Astrocyte (in vitro differentiated cells and primary cell): ENCODE data around the gene ZFYVE28. TPM values are rescaled to one million over a fixed set of nuclear protein-coding genes. Genes with fewer than 3 reads are reported as not detected.

Source experiments
- DNase-seq: peaks from one replicate; pipeline ENCODE4 v3.0.0-alpha.2; 2010; ENCODE audit warnings: low read depth
- FAIRE-seq: peaks from 2 replicates; lab custom pipeline; 2011; peaks lifted over from hg19 to GRCh38; lab: Jason Lieb, UNC
- H2AFZ ChIP-seq: 2 replicates; pipeline ENCODE4 v1.6.0; 2012; ENCODE audit warnings: low read depth, low read length, inconsistent platforms
- H3K27ac ChIP-seq: 2 replicates; pipeline ENCODE4 v1.5.1; 2011; ENCODE audit warnings: low read depth, low read length, inconsistent platforms
- H3K27me3 ChIP-seq: 2 replicates; pipeline ENCODE4 v1.6.0; 2011; ENCODE audit warnings: low read length, inconsistent platforms; ENCODE audit not compliant: insufficient read depth
- H3K36me3 ChIP-seq: 2 replicates; pipeline ENCODE4 v1.5.1; 2011; ENCODE audit warnings: low read length, inconsistent platforms; ENCODE audit not compliant: insufficient read depth
- H3K4me1 ChIP-seq: 2 replicates; pipeline ENCODE4 v1.5.1; 2011; ENCODE audit warnings: low read length, inconsistent platforms; ENCODE audit not compliant: insufficient read depth
- H3K4me2 ChIP-seq: 2 replicates; pipeline ENCODE4 v1.6.0; 2012; ENCODE audit warnings: low read length, inconsistent platforms
- H3K4me3 ChIP-seq: 2 replicates; pipeline ENCODE4 v1.5.1; 2011; ENCODE audit warnings: low read depth, mild to moderate bottlenecking, low read length, inconsistent platforms; ENCODE audit not compliant: insufficient read depth
- H3K79me2 ChIP-seq: 2 replicates; pipeline ENCODE4 v1.6.0; 2012; ENCODE audit warnings: mild to moderate bottlenecking, low read length, inconsistent platforms; ENCODE audit not compliant: insufficient read depth
- H3K9ac ChIP-seq: 2 replicates; pipeline ENCODE4 v1.6.0; 2012; ENCODE audit warnings: mild to moderate bottlenecking, low read length, inconsistent platforms
- H3K9me3 ChIP-seq: 2 replicates; pipeline ENCODE4 v1.5.1; 2012; ENCODE audit warnings: low read depth, mild to moderate bottlenecking, low read length, inconsistent platforms; ENCODE audit not compliant: insufficient read depth
- H4K20me1 ChIP-seq: 2 replicates; pipeline ENCODE4 v1.6.0; 2012; ENCODE audit warnings: low read length, inconsistent platforms; ENCODE audit not compliant: insufficient read depth
- H3K27ac Mint-ChIP-seq: one replicate; pipeline ENCODE4 v1.8.0; 2021; ENCODE audit warnings: mild to moderate bottlenecking, mixed read lengths; ENCODE audit not compliant: unreplicated experiment
- H3K27me3 Mint-ChIP-seq: one replicate; pipeline ENCODE4 v1.8.0; 2021; ENCODE audit warnings: low read depth, mixed read lengths; ENCODE audit not compliant: unreplicated experiment
- H3K36me3 Mint-ChIP-seq: one replicate; pipeline ENCODE4 v1.8.0; 2021; ENCODE audit warnings: low read depth, mixed read lengths; ENCODE audit not compliant: unreplicated experiment
- H3K4me1 Mint-ChIP-seq: one replicate; pipeline ENCODE4 v1.8.0; 2021; ENCODE audit warnings: low read depth, mixed read lengths; ENCODE audit not compliant: unreplicated experiment
- H3K4me3 Mint-ChIP-seq: one replicate; pipeline ENCODE4 v1.8.0; 2021; ENCODE audit warnings: mild to moderate bottlenecking, moderate library complexity, mixed read lengths; ENCODE audit not compliant: unreplicated experiment
- H3K9me3 Mint-ChIP-seq: one replicate; pipeline ENCODE4 v1.8.0; 2021; ENCODE audit warnings: mild to moderate bottlenecking, mixed read lengths; ENCODE audit not compliant: unreplicated experiment
- CTCF ChIP-seq: IDR thresholded peaks from 2 replicates; pipeline ENCODE4 v1.5.1; 2011; ENCODE audit warnings: low read depth, mild to moderate bottlenecking, inconsistent platforms, low read length, moderate library complexity; ENCODE audit not compliant: insufficient read depth
- EZH2 ChIP-seq: IDR thresholded peaks from 2 replicates; pipeline ENCODE4 v1.6.1; 2012; ENCODE audit warnings: mild to moderate bottlenecking, low read length, inconsistent platforms; ENCODE audit not compliant: insufficient read depth
- total RNA-seq: library from RNA; stranded (reverse); gene quantifications from 2 replicates; pipeline ENCODE4 v1.2.1, GENCODE V29; 2021

The ZFYVE28 gene
- total RNA-seq, 1 donor from 2014 or later, result 0.68 TPM

DNA sequence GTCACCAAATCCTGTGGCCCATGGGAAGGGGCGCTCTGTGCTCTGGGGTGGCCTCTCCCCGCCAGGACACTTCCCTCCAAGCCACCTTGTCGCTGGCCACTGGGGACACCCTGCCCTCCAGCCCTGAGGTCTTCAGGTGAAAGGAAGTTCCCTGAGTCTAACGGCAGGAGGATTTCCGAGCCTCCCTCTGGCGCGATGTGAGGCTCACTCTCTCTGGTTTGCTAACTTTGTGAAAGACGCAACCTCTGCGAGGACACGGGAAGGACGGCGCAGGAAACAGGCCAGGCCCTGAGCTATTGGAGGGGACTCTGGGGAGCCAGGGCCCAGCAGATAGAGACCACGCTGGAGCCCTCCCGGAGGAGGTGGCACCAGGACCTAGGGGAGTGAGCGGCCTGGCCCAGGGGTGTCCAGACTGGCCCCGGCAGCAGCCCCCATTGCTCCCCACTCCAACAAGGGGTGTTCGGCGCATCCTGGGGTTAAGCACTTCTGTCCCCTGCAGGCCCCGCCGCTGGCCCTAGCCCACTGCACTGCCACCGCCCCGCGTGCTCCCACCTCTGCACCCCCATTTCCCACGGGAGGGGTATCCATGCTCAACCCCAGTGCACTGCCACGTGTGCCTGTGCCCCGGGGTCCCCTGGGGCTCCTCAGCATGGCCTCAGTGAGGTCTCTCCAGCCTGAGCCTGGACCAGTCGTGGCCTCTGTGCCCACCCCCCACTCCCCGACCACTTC lies 84.4 kb downstream of the ZFYVE28 start:
- Histone ChIP-seq H2AFZ (no peak overlapping the region), H4K20me1 (no peaks in the 10 kb centered on the region), H3K27ac (no peak overlapping the region), H3K27me3 (peaks cover 5% of the 10 kb centered on the region), H3K4me2 (no peak overlapping the region), H3K4me1 (peaks cover 12% of the 10 kb centered on the region), H3K36me3 (no peaks in the 10 kb centered on the region), H3K9me3 (no peaks in the 10 kb centered on the region), H3K79me2 (no peaks in the 10 kb centered on the region), H3K4me3 (no peak overlapping the region), H3K9ac (no peak overlapping the region)
- Mint-ChIP-seq H3K9me3 (peaks cover 2% of the 10 kb centered on the region), H3K4me1 (peaks cover 9% of the 10 kb centered on the region), H3K4me3 (no peak overlapping the region), H3K36me3 (no peaks in the 10 kb centered on the region), H3K27ac (no peak overlapping the region), H3K27me3 (peaks cover 41% of the 10 kb centered on the region)
- FAIRE-seq (no peak), DNase-seq (no peak)
- TF ChIP-seq EZH2 (no peak), CTCF (no peak)

GRCh38 chr4:2333356-2333841 lies 85.0 kb downstream of the ZFYVE28 start:
- DNase-seq (no peak), FAIRE-seq (no peak)
- Histone ChIP-seq H3K4me2 (no peak overlapping the region), H3K4me3 (no peak overlapping the region), H3K36me3 (no peaks in the 10 kb centered on the region), H3K9ac (no peak overlapping the region), H2AFZ (no peak overlapping the region), H3K27ac (no peak overlapping the region), H3K9me3 (no peaks in the 10 kb centered on the region), H3K4me1 (peaks cover 12% of the 10 kb centered on the region), H3K27me3 (peaks cover 5% of the 10 kb centered on the region), H4K20me1 (no peaks in the 10 kb centered on the region), H3K79me2 (no peaks in the 10 kb centered on the region)
- no peak for TF ChIP-seq EZH2
- no peak for TF ChIP-seq CTCF
- Mint-ChIP-seq H3K27me3 (peaks cover 39% of the 10 kb centered on the region), H3K4me1 (peaks cover 9% of the 10 kb centered on the region), H3K27ac (no peak overlapping the region), H3K36me3 (no peaks in the 10 kb centered on the region), H3K9me3 (peaks cover 4% of the 10 kb centered on the region), H3K4me3 (no peak overlapping the region)

DNA sequence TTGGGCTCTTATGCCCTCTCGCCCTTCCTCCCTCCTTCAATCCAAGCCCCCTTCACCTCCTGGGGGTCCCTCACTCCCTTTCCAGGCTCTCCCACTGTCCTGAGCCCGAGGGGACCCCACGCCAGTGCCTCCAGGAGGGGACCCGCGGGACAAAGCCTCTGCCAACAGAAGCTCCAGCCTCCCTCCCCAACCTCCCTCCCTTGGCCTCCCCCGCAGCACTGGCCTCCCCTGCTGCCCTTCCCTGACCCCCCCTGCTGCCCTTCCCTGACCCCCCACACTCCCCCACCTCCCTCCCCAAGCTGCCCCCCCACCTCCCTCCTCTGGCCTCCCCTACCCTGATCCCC lies 85.5 kb downstream of the ZFYVE28 start:
- no peak overlapping the region for H3K9ac ChIP-seq
- Mint-ChIP-seq H3K27ac (no peak overlapping the region), H3K4me3 (no peak overlapping the region), H3K36me3 (no peaks in the 10 kb centered on the region), H3K27me3 (peaks cover 36% of the 10 kb centered on the region), H3K4me1 (peaks cover 9% of the 10 kb centered on the region), H3K9me3 (peaks cover 4% of the 10 kb centered on the region)
- no peak overlapping the region for H3K4me3 ChIP-seq
- FAIRE-seq (no peak), DNase-seq (no peak)
- no peak overlapping the region for H3K4me2 ChIP-seq
- H3K79me2 ChIP-seq, result no peaks in the 10 kb centered on the region
- TF ChIP-seq CTCF (no peak), EZH2 (no peak)
- H3K36me3 ChIP-seq, result no peaks in the 10 kb centered on the region
- H3K4me1 ChIP-seq, result peaks cover 12% of the 10 kb centered on the region
- H2AFZ ChIP-seq, result no peak overlapping the region
- H3K9me3 ChIP-seq, result no peaks in the 10 kb centered on the region
- peaks cover 5% of the 10 kb centered on the region for H3K27me3 ChIP-seq
- H3K27ac ChIP-seq, result no peak overlapping the region
- no peaks in the 10 kb centered on the region for H4K20me1 ChIP-seq
